OCI-LY1 (cell line): ENCODE data around the gene HNRNPC.

Experiments
- H2AFZ ChIP-seq: fragments of 200-600 bp; sonication (generic), shearing (Covaris generic); 2 replicates; pipeline ENCODE4 v1.6.0; 2014; ENCODE audit warnings: antibody characterized with exemption, mild to moderate bottlenecking, low read length
- H3F3A ChIP-seq: fragments of 200-600 bp; sonication (generic), shearing (Covaris generic); 2 replicates; pipeline ENCODE4 v1.6.0; 2014; ENCODE audit warnings: mild to moderate bottlenecking, antibody characterized with exemption, low read length, moderate library complexity; ENCODE audit not compliant: insufficient read depth
- H3K27ac ChIP-seq: fragments of 200-600 bp; sonication (generic); 2 replicates; pipeline ENCODE4 v1.5.1; 2014; ENCODE audit warnings: low read length, mixed run types, mild to moderate bottlenecking, low read depth; ENCODE audit not compliant: poor library complexity, severe bottlenecking
- H3K27me3 ChIP-seq: fragments of 200-600 bp; sonication (generic); 2 replicates; pipeline ENCODE4 v1.6.0; 2014; ENCODE audit warnings: antibody characterized with exemption, mild to moderate bottlenecking, low read length, moderate library complexity; ENCODE audit not compliant: insufficient read depth
- H3K36me3 ChIP-seq: fragments of 200-600 bp; sonication (generic); 2 replicates; pipeline ENCODE4 v1.6.1; 2014; ENCODE audit warnings: mild to moderate bottlenecking, antibody characterized with exemption, low read length, moderate library complexity, mixed read lengths; ENCODE audit not compliant: insufficient read depth
- H3K4me1 ChIP-seq: fragments of 200-600 bp; sonication (generic); 2 replicates; pipeline ENCODE4 v1.5.1; 2014; ENCODE audit warnings: mild to moderate bottlenecking, low read length, moderate library complexity; ENCODE audit not compliant: insufficient read depth, severe bottlenecking
- H3K4me2 ChIP-seq: fragments of 200-600 bp; sonication (generic), shearing (Covaris generic); 2 replicates; pipeline ENCODE4 v1.6.1; 2014; ENCODE audit warnings: low read length
- H3K4me3 ChIP-seq: fragments of 200-600 bp; sonication (generic); 2 replicates; pipeline ENCODE4 v1.5.1; 2014; ENCODE audit warnings: low read length, low read depth, mild to moderate bottlenecking, mixed read lengths; ENCODE audit not compliant: poor library complexity, severe bottlenecking
- H3K79me2 ChIP-seq: fragments of 200-600 bp; shearing (Covaris generic); 2 replicates; pipeline ENCODE4 v1.6.1; 2016; ENCODE audit warnings: mixed run types, low read length, mixed read lengths; ENCODE audit not compliant: insufficient read depth
- H3K9ac ChIP-seq: fragments of 200-600 bp; sonication (generic), shearing (Covaris generic); 2 replicates; pipeline ENCODE4 v1.6.1; 2014; ENCODE audit warnings: mild to moderate bottlenecking, low read length, mixed read lengths
- H3K9me2 ChIP-seq: fragments of 200-600 bp; sonication (generic), shearing (Covaris generic); 2 replicates; pipeline ENCODE4 v1.6.1; 2014; ENCODE audit warnings: low read depth, mild to moderate bottlenecking, low read length, mixed read lengths
- H3K9me3 ChIP-seq: fragments of 200-600 bp; shearing (Covaris generic); 2 replicates; pipeline ENCODE4 v1.6.1; 2014; ENCODE audit warnings: low read length, mixed read lengths
- H4K20me1 ChIP-seq: fragments of 200-600 bp; sonication (generic), shearing (Covaris generic); 2 replicates; pipeline ENCODE4 v1.6.0; 2016; ENCODE audit warnings: mild to moderate bottlenecking, low read length; ENCODE audit not compliant: insufficient read depth
- EZH2 ChIP-seq: fragments of 200-600 bp; sonication (generic), shearing (Covaris generic); IDR thresholded peaks from 2 replicates; pipeline ENCODE4 v1.8.0; 2017; ENCODE audit warnings: borderline replicate concordance, mixed run types, mild to moderate bottlenecking, antibody characterized with exemption, low read length, moderate library complexity, mixed read lengths
- TF ChIP-seq, protein P1 (sequence below): fragments of 200-600 bp; sonication (generic), shearing (Covaris generic); IDR thresholded peaks from 2 replicates; pipeline ENCODE4 v1.5.1; 2017; ENCODE audit warnings: mild to moderate bottlenecking, antibody characterized with exemption, low read length, moderate library complexity, mixed read lengths

The HNRNPC gene

DNA sequence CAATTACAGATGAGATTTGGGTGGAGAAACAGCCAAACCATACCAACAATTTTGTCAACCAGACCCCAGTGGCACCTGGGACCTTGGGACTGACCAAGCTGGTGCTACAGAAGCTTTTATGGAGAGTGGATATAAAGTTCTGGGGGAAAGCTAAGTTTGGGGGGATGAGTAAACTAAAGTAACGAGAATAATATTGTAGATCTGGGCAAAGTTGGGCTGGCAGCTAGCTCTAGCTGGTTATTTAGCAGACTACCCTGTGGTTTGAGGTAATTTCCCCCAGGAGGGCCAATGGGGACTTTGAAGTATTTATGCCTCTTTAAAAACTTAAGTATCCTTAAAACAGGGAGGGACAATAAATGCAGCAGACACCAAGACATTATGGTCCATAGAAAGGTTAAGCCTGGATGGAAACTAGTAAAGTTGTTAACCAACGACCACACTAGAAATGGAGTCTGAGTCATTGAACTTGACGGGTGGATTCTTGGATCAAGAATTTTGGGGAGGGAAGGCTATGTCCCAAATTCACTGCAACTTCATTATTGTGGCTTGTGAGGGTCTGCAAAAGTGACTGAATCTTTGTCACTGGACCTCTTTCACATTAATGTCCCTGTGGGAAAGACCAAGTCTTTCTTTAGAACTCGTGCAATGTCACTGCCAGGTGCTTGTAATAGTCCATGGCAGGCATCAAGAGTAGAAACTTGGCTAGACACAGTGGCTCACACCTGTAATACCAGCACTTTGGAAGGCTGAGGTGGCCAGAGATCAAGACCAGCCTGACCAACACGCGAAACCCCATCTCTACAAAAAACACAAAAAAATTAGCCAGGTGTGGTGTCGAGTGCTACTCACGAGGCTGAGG, 64.8 kb downstream of the HNRNPC start:
- Histone ChIP-seq H3K9me3 (no peaks in the 10 kb centered on the region), H3F3A (peaks cover 34% of the 10 kb centered on the region; the same call in 1 of the 2 replicates), H3K9ac (no peak overlapping the region), H3K9me2 (no peaks in the 10 kb centered on the region), H4K20me1 (no peaks in the 10 kb centered on the region), H3K4me2 (no peak overlapping the region), H2AFZ (no peak overlapping the region), H3K4me1 (no peaks in the 10 kb centered on the region), H3K4me3 (no peak overlapping the region), H3K36me3 (peaks cover 51% of the 10 kb centered on the region), H3K27me3 (no peaks in the 10 kb centered on the region), H3K27ac (no peak overlapping the region), H3K79me2 (no peaks in the 10 kb centered on the region)
- no peak for TF ChIP-seq EZH2
- TF ChIP-seq, protein P1, sequence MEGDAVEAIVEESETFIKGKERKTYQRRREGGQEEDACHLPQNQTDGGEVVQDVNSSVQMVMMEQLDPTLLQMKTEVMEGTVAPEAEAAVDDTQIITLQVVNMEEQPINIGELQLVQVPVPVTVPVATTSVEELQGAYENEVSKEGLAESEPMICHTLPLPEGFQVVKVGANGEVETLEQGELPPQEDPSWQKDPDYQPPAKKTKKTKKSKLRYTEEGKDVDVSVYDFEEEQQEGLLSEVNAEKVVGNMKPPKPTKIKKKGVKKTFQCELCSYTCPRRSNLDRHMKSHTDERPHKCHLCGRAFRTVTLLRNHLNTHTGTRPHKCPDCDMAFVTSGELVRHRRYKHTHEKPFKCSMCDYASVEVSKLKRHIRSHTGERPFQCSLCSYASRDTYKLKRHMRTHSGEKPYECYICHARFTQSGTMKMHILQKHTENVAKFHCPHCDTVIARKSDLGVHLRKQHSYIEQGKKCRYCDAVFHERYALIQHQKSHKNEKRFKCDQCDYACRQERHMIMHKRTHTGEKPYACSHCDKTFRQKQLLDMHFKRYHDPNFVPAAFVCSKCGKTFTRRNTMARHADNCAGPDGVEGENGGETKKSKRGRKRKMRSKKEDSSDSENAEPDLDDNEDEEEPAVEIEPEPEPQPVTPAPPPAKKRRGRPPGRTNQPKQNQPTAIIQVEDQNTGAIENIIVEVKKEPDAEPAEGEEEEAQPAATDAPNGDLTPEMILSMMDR: no peak

DNA sequence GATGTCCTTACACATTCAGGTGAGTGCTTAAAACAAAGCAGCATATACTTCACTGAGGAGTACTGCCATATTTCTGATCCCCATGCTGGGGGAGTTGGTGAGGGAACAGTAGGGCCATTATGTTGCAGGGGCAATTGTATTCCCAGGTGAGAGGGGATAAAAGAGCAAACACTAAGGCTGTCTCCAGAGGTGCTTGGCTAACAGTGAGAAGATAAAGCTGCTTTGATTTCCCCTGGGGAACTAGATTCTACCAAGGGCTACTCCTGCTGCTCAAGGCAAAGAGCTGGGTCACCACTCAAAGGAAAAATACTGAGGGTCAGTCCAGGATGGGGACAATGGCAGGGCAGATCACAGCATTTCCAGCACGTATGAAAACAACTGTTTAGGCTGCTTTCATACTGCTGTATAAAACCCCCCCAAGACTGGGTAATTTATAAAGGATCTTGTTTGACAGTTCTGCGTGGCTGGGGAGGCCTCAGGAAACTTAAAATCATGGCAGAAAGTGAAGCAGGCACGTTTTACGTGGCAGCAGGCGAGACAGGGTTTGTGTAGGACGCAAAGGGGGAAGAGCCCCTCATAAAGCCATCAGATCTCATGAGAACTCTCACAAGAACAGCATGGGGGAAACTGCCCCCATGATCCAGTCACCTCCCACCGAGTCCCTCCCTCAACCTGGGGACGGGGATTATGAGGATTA, 65.6 kb downstream of the HNRNPC start:
- peaks cover 29% of the 10 kb centered on the region; the same call in 1 of the 2 replicates for H3F3A ChIP-seq
- H3K27ac ChIP-seq: no peak overlapping the region
- H2AFZ ChIP-seq: no peak overlapping the region
- no peak overlapping the region for H3K9ac ChIP-seq
- H3K9me3 ChIP-seq: no peaks in the 10 kb centered on the region
- no peaks in the 10 kb centered on the region for H3K27me3 ChIP-seq
- H4K20me1 ChIP-seq: no peaks in the 10 kb centered on the region; the same call in 1 of the 2 replicates
- H3K9me2 ChIP-seq: no peaks in the 10 kb centered on the region
- no peak for TF ChIP-seq EZH2
- TF ChIP-seq, protein P1: no peak
- H3K4me1 ChIP-seq: no peaks in the 10 kb centered on the region
- H3K36me3 ChIP-seq: peaks cover 44% of the 10 kb centered on the region
- H3K79me2 ChIP-seq: no peaks in the 10 kb centered on the region
- no peak overlapping the region for H3K4me2 ChIP-seq
- H3K4me3 ChIP-seq: no peak overlapping the region

DNA sequence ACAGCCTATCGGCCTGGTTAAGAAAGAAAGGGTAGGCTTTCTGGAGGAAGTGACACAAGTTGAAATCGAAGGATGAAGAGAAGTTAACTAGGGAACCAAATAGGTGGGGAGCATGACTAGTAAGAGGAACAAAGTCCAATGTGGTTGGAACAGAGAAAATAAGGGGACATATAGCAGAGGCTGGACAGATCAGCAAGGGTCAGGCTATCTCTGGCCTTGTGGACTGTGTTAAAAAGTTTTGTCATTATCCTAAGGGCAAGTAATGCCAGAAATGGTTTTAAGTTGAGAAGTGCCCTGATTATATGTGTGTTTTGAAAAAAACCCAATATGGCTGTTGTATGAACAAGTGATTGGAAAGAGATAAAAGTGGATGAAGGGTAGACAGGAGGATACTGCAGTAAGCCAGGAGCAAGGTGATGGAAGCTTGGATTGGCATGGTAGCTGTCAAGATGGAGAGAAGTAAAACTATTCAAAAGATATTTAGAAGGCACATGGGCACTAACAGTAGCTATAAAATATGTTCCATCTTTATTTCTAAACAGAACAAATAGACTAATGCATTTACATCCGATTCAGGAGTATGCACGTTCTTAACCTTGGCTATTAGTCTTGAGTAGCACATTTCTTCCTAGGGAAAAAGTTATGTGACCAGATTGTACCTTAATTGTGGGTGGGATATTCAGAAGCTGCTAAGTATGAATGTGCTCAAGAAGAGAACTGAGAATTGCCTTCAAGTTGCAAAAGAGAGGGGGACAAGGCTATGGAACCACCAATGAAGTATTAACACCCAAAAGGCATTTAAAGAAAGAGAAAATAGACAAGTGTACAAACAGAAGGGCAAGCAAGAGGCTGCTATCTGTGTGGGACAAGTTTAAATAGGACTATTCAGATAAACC, 66.5 kb downstream of the HNRNPC start:
- Histone ChIP-seq H3F3A (peaks cover 21% of the 10 kb centered on the region; the same call in 1 of the 2 replicates), H4K20me1 (no peaks in the 10 kb centered on the region; the same call in 1 of the 2 replicates), H3K9me3 (no peaks in the 10 kb centered on the region), H2AFZ (no peak overlapping the region), H3K79me2 (no peaks in the 10 kb centered on the region), H3K4me3 (no peak overlapping the region), H3K9me2 (no peaks in the 10 kb centered on the region), H3K9ac (no peak overlapping the region), H3K4me2 (no peak overlapping the region), H3K4me1 (no peaks in the 10 kb centered on the region), H3K27ac (no peak overlapping the region), H3K27me3 (no peaks in the 10 kb centered on the region), H3K36me3 (peaks cover 34% of the 10 kb centered on the region)
- TF ChIP-seq, protein P1: no peak
- TF ChIP-seq EZH2: no peak
